Endodermal cell (in vitro differentiated cells): Measurements from ENCODE around the gene ZC3H7A. TPM values are rescaled to one million over a fixed set of nuclear protein-coding genes. Genes with fewer than 3 reads are reported as not detected.

ENCODE experiments used
- DNase-seq: peaks from one replicate; pipeline ENCODE4 v3.0.0-alpha.2; 2017
- H3K27ac ChIP-seq: 2 replicates; pipeline ENCODE4 v1.5.1; 2013; ENCODE audit warnings: mild to moderate bottlenecking, low read depth, low read length, moderate library complexity
- H3K27me3 ChIP-seq: 2 replicates; pipeline ENCODE4 v1.6.1; 2013; ENCODE audit warnings: mild to moderate bottlenecking, low read length, moderate library complexity; ENCODE audit not compliant: insufficient read depth, control insufficient read depth, poor library complexity, severe bottlenecking
- H3K36me3 ChIP-seq: 2 replicates; pipeline ENCODE4 v1.7.0; 2013; ENCODE audit warnings: mild to moderate bottlenecking, low read length, moderate library complexity; ENCODE audit not compliant: control insufficient read depth, insufficient read depth
- H3K4me1 ChIP-seq: one replicate; pipeline ENCODE4 v1.7.0; 2013; ENCODE audit warnings: low read length; ENCODE audit not compliant: control insufficient read depth, insufficient read depth
- H3K4me3 ChIP-seq: 2 replicates; pipeline ENCODE4 v1.5.1; 2013; ENCODE audit warnings: mild to moderate bottlenecking, low read length, moderate library complexity
- H3K9ac ChIP-seq: 2 replicates; pipeline ENCODE4 v1.6.1; 2013; ENCODE audit warnings: mild to moderate bottlenecking, low read length, moderate library complexity; ENCODE audit not compliant: poor library complexity, severe bottlenecking; ENCODE audit errors: extremely low read depth
- H3K9me3 ChIP-seq: 2 replicates; pipeline ENCODE4 v1.6.1; 2013; ENCODE audit warnings: mild to moderate bottlenecking, low read length, moderate library complexity; ENCODE audit not compliant: control insufficient read depth
- H3K27ac Mint-ChIP-seq: 2 replicates; pipeline ENCODE4 v1.8.0; 2020; ENCODE audit warnings: mixed read lengths
- H3K27me3 Mint-ChIP-seq: 2 replicates; pipeline ENCODE4 v1.8.0; 2021; ENCODE audit warnings: mild to moderate bottlenecking, mixed read lengths; ENCODE audit not compliant: insufficient read depth
- H3K36me3 Mint-ChIP-seq: 2 replicates; pipeline ENCODE4 v1.8.0; 2020; ENCODE audit warnings: low read depth, mixed read lengths
- H3K4me1 Mint-ChIP-seq: 2 replicates; pipeline ENCODE4 v1.8.0; 2020; ENCODE audit warnings: mixed read lengths
- H3K4me3 Mint-ChIP-seq: 2 replicates; pipeline ENCODE4 v1.8.0; 2020; ENCODE audit warnings: mild to moderate bottlenecking, moderate library complexity, mixed read lengths
- H3K9me3 Mint-ChIP-seq: 2 replicates; pipeline ENCODE4 v1.8.0; 2020; ENCODE audit warnings: mild to moderate bottlenecking, mixed read lengths
- WGBS, 2 experiments: methylation state at CpG; one replicate each; pipeline versions ENCODE4 v1.1.5 to v1.1.7; 2013; ENCODE audit warnings: missing lambda C conversion rate in 2 of 2, mixed read lengths in 1 of 2; ENCODE audit not compliant: insufficient coverage in 1 of 2, insufficient read length in 1 of 2; 5-methylcytosine and 5-hydroxymethylcytosine counted together
- total RNA-seq, 2 donors: library from RNA; stranded (reverse); fragmentation: NEBNext Ultra II Directional in 1 of 2; extraction: Animal tissue kit (Norgen Biotek cat#: 25700) in 1 of 2; gene quantifications; 2 replicates in 1 of 2; 3 replicates in 1 of 2; pipeline ENCODE4 v1.2.1, GENCODE V29; 2021
- TF ChIP-seq, protein P1 (sequence below): fragments of 200-600 bp; sonication (generic); conservative IDR thresholded peaks from 2 replicates; pipeline ENCODE4 v1.5.0; 2021; ENCODE audit warnings: antibody characterized with exemption, mild to moderate bottlenecking

ZC3H7A gene
- total RNA-seq, 2 donors from 2014 or later: 37.7 to 38.5 TPM

DNA sequence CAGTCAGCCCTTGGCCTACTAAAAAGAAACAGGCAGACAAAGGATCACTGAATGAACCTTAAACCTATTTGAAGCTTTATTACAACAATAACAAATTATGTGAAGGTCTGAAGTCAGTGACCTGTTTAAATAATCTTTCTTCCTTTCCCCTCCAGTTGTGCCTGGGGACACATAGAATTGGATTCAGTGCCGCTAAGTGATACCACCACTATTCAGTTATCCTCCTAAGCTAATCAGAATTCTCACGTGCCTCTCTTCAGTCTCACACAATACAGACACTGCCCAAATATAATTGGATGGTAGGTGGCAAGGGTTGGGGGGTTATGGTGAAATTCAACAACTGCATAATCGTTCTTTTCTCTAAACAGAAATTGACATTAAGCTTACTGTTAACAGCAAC is 65.8 kb downstream of the ZC3H7A start:
- Histone ChIP-seq H3K9ac (no peak overlapping the region), H3K36me3 (peaks cover 88% of the 10 kb centered on the region), H3K27ac (no peak overlapping the region), H3K27me3 (no peaks in the 10 kb centered on the region), H3K4me3 (no peak overlapping the region), H3K4me1 (peaks cover 5% of the 10 kb centered on the region), H3K9me3 (no peaks in the 10 kb centered on the region)
- Mint-ChIP-seq H3K27ac (no peak overlapping the region), H3K4me1 (peaks cover 4% of the 10 kb centered on the region), H3K4me3 (no peak overlapping the region), H3K27me3 (no peaks in the 10 kb centered on the region), H3K9me3 (no peaks in the 10 kb centered on the region), H3K36me3 (peaks cover 61% of the 10 kb centered on the region)
- 89% methylated on average over 1 of the region's 3 CpGs; no CpG with 5 or more reads in 1 of the 2 experiments for WGBS, 2 experiments
- DNase-seq: no peak
- TF ChIP-seq, protein P1, sequence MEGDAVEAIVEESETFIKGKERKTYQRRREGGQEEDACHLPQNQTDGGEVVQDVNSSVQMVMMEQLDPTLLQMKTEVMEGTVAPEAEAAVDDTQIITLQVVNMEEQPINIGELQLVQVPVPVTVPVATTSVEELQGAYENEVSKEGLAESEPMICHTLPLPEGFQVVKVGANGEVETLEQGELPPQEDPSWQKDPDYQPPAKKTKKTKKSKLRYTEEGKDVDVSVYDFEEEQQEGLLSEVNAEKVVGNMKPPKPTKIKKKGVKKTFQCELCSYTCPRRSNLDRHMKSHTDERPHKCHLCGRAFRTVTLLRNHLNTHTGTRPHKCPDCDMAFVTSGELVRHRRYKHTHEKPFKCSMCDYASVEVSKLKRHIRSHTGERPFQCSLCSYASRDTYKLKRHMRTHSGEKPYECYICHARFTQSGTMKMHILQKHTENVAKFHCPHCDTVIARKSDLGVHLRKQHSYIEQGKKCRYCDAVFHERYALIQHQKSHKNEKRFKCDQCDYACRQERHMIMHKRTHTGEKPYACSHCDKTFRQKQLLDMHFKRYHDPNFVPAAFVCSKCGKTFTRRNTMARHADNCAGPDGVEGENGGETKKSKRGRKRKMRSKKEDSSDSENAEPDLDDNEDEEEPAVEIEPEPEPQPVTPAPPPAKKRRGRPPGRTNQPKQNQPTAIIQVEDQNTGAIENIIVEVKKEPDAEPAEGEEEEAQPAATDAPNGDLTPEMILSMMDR: no peak

DNA sequence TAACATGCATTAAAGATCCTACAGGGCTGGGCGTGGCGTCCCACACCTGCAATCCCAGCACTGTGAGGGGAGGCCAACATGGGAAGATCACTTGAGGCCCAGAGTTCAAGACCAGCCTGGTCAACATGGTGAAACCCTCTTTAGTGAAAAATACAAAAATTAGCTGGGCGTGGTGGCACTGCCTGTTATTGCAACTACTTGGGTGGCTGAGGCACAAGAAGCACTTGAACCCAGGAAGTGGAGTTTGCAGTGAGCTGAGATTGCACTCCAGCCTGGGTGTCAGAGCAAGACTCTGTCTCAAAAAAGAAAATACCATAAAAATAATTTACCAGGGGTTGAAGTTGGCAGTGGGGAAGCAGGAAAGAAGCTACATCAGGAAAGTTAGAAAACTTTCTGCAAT is 67.3 kb downstream of the ZC3H7A start:
- Mint-ChIP-seq H3K27me3 (no peaks in the 10 kb centered on the region), H3K36me3 (peaks cover 59% of the 10 kb centered on the region), H3K4me3 (no peak overlapping the region), H3K27ac (peak overlapping the region; percentile 62), H3K9me3 (no peaks in the 10 kb centered on the region), H3K4me1 (no peaks in the 10 kb centered on the region)
- no peaks in the 10 kb centered on the region for H3K4me1 ChIP-seq
- 94 to 95% methylated on average over 2 to 3 of the region's 3 CpGs for WGBS, 2 experiments
- TF ChIP-seq, protein P1: no peak
- H3K9me3 ChIP-seq: no peaks in the 10 kb centered on the region
- no peak overlapping the region for H3K27ac ChIP-seq
- H3K36me3 ChIP-seq: peaks cover 87% of the 10 kb centered on the region
- no peaks in the 10 kb centered on the region for H3K27me3 ChIP-seq
- no peak overlapping the region for H3K9ac ChIP-seq
- DNase-seq: peak; percentile 19
- no peak overlapping the region for H3K4me3 ChIP-seq

DNA sequence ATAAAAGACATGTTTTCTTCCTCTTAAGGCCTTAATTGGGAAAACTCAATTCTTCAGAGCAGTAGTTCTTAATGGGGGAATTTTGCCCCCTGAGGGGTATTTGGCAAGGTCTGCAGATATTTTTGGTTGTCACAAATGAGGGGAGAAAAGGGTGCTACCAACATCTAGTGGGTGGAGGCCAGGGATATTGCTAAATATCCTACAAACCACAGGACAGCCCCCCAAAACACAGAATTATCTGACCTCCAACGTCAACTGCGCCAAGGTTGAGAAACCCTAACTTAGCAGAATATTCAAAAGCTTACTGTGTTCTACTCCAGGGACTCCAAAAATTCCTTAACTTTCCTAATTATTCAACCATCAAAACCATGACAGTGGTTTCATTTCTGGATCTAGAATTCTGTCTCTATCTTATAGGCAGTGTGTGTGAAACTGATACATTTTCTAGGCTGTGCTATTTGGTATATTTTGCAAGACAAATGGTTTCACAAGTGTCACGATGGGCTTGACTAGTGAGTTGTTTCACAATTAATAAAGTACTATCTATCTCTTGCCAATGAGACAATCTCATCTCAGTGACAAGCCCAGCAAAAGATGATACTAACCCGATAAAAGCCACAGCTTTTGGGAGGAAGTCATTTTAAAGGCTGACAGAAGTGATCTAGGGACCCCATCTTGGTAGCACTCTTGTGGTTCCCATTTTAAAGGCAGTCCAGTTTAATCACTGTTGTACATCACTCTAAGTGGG is 69.1 kb downstream of the ZC3H7A start:
- Mint-ChIP-seq H3K4me3 (no peak overlapping the region), H3K27me3 (no peaks in the 10 kb centered on the region), H3K27ac (no peak overlapping the region), H3K4me1 (no peaks in the 10 kb centered on the region), H3K9me3 (no peaks in the 10 kb centered on the region), H3K36me3 (peaks cover 60% of the 10 kb centered on the region)
- no peaks in the 10 kb centered on the region for H3K4me1 ChIP-seq
- 94 to 100% methylated on average over 3 to 4 of the region's 4 CpGs for WGBS, 2 experiments
- no peak for DNase-seq
- TF ChIP-seq, protein P1: no peak
- no peaks in the 10 kb centered on the region for H3K9me3 ChIP-seq
- H3K9ac ChIP-seq: no peak overlapping the region
- no peaks in the 10 kb centered on the region for H3K27me3 ChIP-seq
- peaks cover 84% of the 10 kb centered on the region for H3K36me3 ChIP-seq
- no peak overlapping the region for H3K4me3 ChIP-seq
- no peak overlapping the region for H3K27ac ChIP-seq
